Ascending aorta (tissue), 2 donors: ENCODE results near the gene SNX13. TPM values are rescaled to one million over a fixed set of nuclear protein-coding genes. Genes with fewer than 3 reads are reported as not detected.

ENCODE experiments used
- DNase-seq, 2 donors: peaks; one replicate each; pipeline ENCODE4 v3.0.0-alpha.2; 2019; ENCODE audit warnings: low spot score in 2 of 2
- H3K27ac ChIP-seq, 2 donors: fragments of 200-600 bp; sonication (generic); one replicate each; pipeline ENCODE4 v1.5.1; 2016 to 2017; ENCODE audit warnings: mild to moderate bottlenecking in 1 of 2
- H3K27me3 ChIP-seq: fragments of 200-600 bp; sonication (generic); one replicate; pipeline ENCODE4 v1.5.1; 2017
- H3K36me3 ChIP-seq, 2 donors: fragments of 200-600 bp; sonication (generic); one replicate each; pipeline ENCODE4 v1.5.1; 2016
- H3K4me1 ChIP-seq, 2 donors: fragments of 200-600 bp; sonication (generic); one replicate each; pipeline ENCODE4 v1.5.1; 2016 to 2017; ENCODE audit warnings: mild to moderate bottlenecking in 1 of 2
- H3K4me3 ChIP-seq, 2 donors: fragments of 200-600 bp; sonication (generic); one replicate each; pipeline ENCODE4 v1.5.1; 2016 to 2017; ENCODE audit warnings: mild to moderate bottlenecking in 1 of 2
- H3K9me3 ChIP-seq, 2 donors: fragments of 200-600 bp; sonication (generic); one replicate each; pipeline ENCODE4 v1.5.1; 2016
- CTCF ChIP-seq, 3 experiments: fragments of 200-600 bp in 2 of 3; fragments of 450-650 bp in 1 of 3; sonication (generic) in 2 of 3; IDR thresholded peaks; one replicate each; pipeline ENCODE4 v1.5.1; 2016 to 2019; ENCODE audit warnings: antibody characterized with exemption in 3 of 3, mild to moderate bottlenecking in 1 of 3, moderate library complexity in 1 of 3
- intact Hi-C: fragments of 100-400 bp; cut with DNase I; formaldehyde crosslinking; loops from one replicate; pipeline ENCODE4 v1.15.1; 2023
- total RNA-seq: library from RNA; depleted of rRNA; stranded (reverse); fragments of >200 nt; gene quantifications from one replicate; pipeline ENCODE4 v1.1.0, GENCODE V29; 2016

The SNX13 gene
- 26.2 TPM for total RNA-seq

- peak in 2 of 3 experiments; percentile 21 to 35 for TF ChIP-seq CTCF (IDR thresholded peaks at IDR 0.05)
- intact Hi-C loops, result loop anchor here (5.0 to 10.0 kb wide), 4 partner anchors 147 to 1293 kb away; partner anchors contain the start of genes AHR, ANKMY2 and BZW2
- H3K36me3 ChIP-seq, result no peaks in the 10 kb centered on the region
- peaks cover 0 to 27% of the 10 kb centered on the region in 2 donors for H3K4me1 ChIP-seq
- H3K27ac ChIP-seq, result peak within 1 kb of the TSS; percentile 95 to 99
- peak; percentile 74 to 95 for DNase-seq
- no peaks in the 10 kb centered on the region for H3K9me3 ChIP-seq
- no peaks in the 10 kb centered on the region for H3K27me3 ChIP-seq
- H3K4me3 ChIP-seq, result peak within 1 kb of the TSS; percentile 85 to 98
Observed at GRCh38 chr7:17940302-17940883, at the start of gene SNX13. TSS of gene SNX13 (minus strand) at chr7:17940494. CDS start at chr7:17940295, 199 bp downstream.

GRCh38 chr7:17989546-17989945 is 49.3 kb upstream of the SNX13 start:
- TF ChIP-seq CTCF (IDR thresholded peaks at IDR 0.05), result no peak
- intact Hi-C loops, result no loop called here

GRCh38 chr7:17988858-17989257 is 48.6 kb upstream of the SNX13 start:
- Histone ChIP-seq H3K9me3 (no peaks in the 10 kb centered on the region), H3K36me3 (no peaks in the 10 kb centered on the region), H3K4me3 (no peak overlapping the region), H3K4me1 (no peaks in the 10 kb centered on the region), H3K27me3 (no peaks in the 10 kb centered on the region), H3K27ac (no peak overlapping the region)
- no peak for TF ChIP-seq CTCF (IDR thresholded peaks at IDR 0.05)
- intact Hi-C loops, result no loop called here
- no peak for DNase-seq

More at GRCh38 chr7:17989546-17989945, 49.3 kb upstream of the SNX13 start:
- Histone ChIP-seq H3K36me3 (no peaks in the 10 kb centered on the region), H3K9me3 (no peaks in the 10 kb centered on the region), H3K4me1 (no peaks in the 10 kb centered on the region), H3K27me3 (no peaks in the 10 kb centered on the region), H3K4me3 (no peak overlapping the region), H3K27ac (no peak overlapping the region)
- DNase-seq, result no peak

GRCh38 chr7:17988141-17988540 is 47.8 kb upstream of the SNX13 start:
- H3K9me3 ChIP-seq, result no peaks in the 10 kb centered on the region
- H3K4me3 ChIP-seq, result no peak overlapping the region
- no peaks in the 10 kb centered on the region for H3K4me1 ChIP-seq
- intact Hi-C loops, result no loop called here
- H3K36me3 ChIP-seq, result no peaks in the 10 kb centered on the region
- DNase-seq, result no peak
- no peak for TF ChIP-seq CTCF (IDR thresholded peaks at IDR 0.05)
- no peak overlapping the region for H3K27ac ChIP-seq
- H3K27me3 ChIP-seq, result no peaks in the 10 kb centered on the region

GRCh38 chr7:17986851-17987250 is 46.6 kb upstream of the SNX13 start:
- no peak overlapping the region for H3K4me3 ChIP-seq
- H3K9me3 ChIP-seq, result no peaks in the 10 kb centered on the region
- no peak for DNase-seq
- H3K27me3 ChIP-seq, result no peaks in the 10 kb centered on the region
- no peaks in the 10 kb centered on the region for H3K36me3 ChIP-seq
- intact Hi-C loops, result no loop called here
- H3K4me1 ChIP-seq, result no peaks in the 10 kb centered on the region
- TF ChIP-seq CTCF (IDR thresholded peaks at IDR 0.05), result no peak
- H3K27ac ChIP-seq, result no peak overlapping the region
